ENCODE measurements around the gene GABBR2.

GRCh38 chr9:98373609-98374008 is 335.1 kb downstream of the GABBR2 start:
- TF ChIP-seq, protein P1, sequence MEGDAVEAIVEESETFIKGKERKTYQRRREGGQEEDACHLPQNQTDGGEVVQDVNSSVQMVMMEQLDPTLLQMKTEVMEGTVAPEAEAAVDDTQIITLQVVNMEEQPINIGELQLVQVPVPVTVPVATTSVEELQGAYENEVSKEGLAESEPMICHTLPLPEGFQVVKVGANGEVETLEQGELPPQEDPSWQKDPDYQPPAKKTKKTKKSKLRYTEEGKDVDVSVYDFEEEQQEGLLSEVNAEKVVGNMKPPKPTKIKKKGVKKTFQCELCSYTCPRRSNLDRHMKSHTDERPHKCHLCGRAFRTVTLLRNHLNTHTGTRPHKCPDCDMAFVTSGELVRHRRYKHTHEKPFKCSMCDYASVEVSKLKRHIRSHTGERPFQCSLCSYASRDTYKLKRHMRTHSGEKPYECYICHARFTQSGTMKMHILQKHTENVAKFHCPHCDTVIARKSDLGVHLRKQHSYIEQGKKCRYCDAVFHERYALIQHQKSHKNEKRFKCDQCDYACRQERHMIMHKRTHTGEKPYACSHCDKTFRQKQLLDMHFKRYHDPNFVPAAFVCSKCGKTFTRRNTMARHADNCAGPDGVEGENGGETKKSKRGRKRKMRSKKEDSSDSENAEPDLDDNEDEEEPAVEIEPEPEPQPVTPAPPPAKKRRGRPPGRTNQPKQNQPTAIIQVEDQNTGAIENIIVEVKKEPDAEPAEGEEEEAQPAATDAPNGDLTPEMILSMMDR (IDR thresholded peaks at IDR 0.05) = no peak
- no peak for TF ChIP-seq POLR2A (IDR thresholded peaks at IDR 0.05)

Data from uterus (tissue), 2 donors.